ENCODE measurements around the gene SUSD4.
"Not testable (repeated sequence)": the region's sequence is repeated elsewhere in the genome, so short reads cannot be mapped to it uniquely, and the experiment has no call there.

Gene SUSD4

GRCh38 chr1:223285452-223285851, 78.5 kb downstream of the SUSD4 start:
- H3K27ac Mint-ChIP-seq: no peak overlapping the region
- H3K4me3 Mint-ChIP-seq: no peak overlapping the region
- H3K36me3 Mint-ChIP-seq (ENCODE audit: low read depth): no peaks in the 10 kb centered on the region
- peaks cover 11% of the 10 kb centered on the region for H3K9me3 Mint-ChIP-seq
- TF ChIP-seq, protein P1, sequence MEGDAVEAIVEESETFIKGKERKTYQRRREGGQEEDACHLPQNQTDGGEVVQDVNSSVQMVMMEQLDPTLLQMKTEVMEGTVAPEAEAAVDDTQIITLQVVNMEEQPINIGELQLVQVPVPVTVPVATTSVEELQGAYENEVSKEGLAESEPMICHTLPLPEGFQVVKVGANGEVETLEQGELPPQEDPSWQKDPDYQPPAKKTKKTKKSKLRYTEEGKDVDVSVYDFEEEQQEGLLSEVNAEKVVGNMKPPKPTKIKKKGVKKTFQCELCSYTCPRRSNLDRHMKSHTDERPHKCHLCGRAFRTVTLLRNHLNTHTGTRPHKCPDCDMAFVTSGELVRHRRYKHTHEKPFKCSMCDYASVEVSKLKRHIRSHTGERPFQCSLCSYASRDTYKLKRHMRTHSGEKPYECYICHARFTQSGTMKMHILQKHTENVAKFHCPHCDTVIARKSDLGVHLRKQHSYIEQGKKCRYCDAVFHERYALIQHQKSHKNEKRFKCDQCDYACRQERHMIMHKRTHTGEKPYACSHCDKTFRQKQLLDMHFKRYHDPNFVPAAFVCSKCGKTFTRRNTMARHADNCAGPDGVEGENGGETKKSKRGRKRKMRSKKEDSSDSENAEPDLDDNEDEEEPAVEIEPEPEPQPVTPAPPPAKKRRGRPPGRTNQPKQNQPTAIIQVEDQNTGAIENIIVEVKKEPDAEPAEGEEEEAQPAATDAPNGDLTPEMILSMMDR (IDR thresholded peaks at IDR 0.05; ENCODE audit: unreplicated experiment in 3 of 3): no peak
- no peaks in the 10 kb centered on the region for H3K4me1 Mint-ChIP-seq
- peaks cover 5% of the 10 kb centered on the region for H3K27me3 Mint-ChIP-seq (ENCODE audit: low read depth)

DNA sequence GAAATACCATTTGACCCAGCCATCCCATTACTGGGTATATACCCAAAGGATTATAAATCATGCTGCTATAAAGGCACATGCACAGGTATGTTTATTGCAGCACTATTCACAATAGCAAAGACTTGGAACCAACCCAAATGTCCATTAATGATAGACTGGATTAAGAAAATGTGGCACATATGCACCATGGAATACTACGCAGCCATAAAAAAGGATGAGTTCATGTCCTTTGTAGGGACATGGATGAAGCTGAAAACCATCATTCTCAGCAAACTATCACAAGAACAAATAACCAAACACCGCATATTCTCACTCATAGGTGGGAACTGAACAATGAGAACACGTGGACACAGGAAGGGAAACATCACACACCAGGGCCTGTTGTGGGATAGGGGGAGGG, 80.3 kb downstream of the SUSD4 start:
- H3K4me3 Mint-ChIP-seq; H3K27ac Mint-ChIP-seq; H3K4me1 Mint-ChIP-seq; H3K36me3 Mint-ChIP-seq (ENCODE audit: low read depth); H3K27me3 Mint-ChIP-seq (ENCODE audit: low read depth): not testable (repeated sequence)
- peaks cover 23% of the 10 kb centered on the region for H3K9me3 Mint-ChIP-seq

GRCh38 chr1:223278311-223278710, 85.7 kb downstream of the SUSD4 start:
- not testable (repeated sequence) for H3K36me3 Mint-ChIP-seq (ENCODE audit: low read depth); H3K4me3 Mint-ChIP-seq; H3K27ac Mint-ChIP-seq; H3K4me1 Mint-ChIP-seq; H3K27me3 Mint-ChIP-seq (ENCODE audit: low read depth)
- H3K9me3 Mint-ChIP-seq: peaks cover 17% of the 10 kb centered on the region

DNA sequence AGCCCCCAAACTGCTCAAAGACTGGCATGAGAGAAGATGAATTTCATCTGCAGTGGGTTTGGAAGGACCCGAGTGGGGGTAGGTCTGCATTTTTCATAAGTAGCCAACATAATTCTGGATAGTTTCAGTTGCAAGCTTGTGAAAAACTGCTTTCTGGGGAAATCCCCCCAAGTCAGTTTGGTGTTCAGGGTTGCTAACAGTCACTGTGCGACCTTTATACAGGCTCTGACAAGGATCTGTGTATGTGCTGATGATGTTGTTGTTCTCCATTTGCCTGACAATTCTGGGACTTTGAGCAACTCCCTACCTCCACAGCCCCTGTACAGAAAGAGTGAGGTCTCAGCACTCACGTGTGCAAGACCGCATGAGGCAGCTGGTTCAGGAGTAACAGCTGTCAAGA, 87.9 kb downstream of the SUSD4 start:
- H3K27ac Mint-ChIP-seq: no peak overlapping the region
- peaks cover 12% of the 10 kb centered on the region for H3K27me3 Mint-ChIP-seq (ENCODE audit: low read depth)
- peaks cover 15% of the 10 kb centered on the region for H3K9me3 Mint-ChIP-seq
- peaks cover 4% of the 10 kb centered on the region for H3K36me3 Mint-ChIP-seq (ENCODE audit: low read depth)
- no peaks in the 10 kb centered on the region for H3K4me1 Mint-ChIP-seq
- TF ChIP-seq, protein P1 (IDR thresholded peaks at IDR 0.05; ENCODE audit: unreplicated experiment in 3 of 3): no peak
- no peak overlapping the region for H3K4me3 Mint-ChIP-seq

DNA sequence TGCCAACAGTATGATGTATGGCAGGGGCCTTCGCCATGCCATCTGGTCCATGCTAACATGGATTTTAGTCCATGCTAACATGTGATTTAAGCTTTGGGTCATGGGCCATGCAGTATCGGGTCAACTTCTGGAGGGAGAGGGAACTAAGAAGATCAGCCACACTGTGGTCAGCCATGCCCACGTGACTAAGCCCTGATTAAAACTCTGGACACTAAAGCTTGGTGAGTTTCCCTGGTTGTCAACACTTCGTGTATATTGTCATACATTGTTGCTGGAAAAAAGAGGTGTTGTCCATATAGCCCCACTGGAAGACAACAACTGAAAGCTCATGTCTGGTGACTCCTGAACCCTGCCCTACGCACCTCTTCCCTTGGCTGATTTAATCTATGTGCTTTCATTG, 90.5 kb downstream of the SUSD4 start:
- Mint-ChIP-seq H3K36me3 (ENCODE audit: low read depth) (no peaks in the 10 kb centered on the region), H3K4me3 (no peak overlapping the region), H3K27me3 (ENCODE audit: low read depth) (peaks cover 12% of the 10 kb centered on the region), H3K9me3 (no peaks in the 10 kb centered on the region), H3K27ac (no peak overlapping the region), H3K4me1 (no peaks in the 10 kb centered on the region)
- TF ChIP-seq, protein P1 (IDR thresholded peaks at IDR 0.05; ENCODE audit: unreplicated experiment in 3 of 3): no peak

GRCh38 chr1:223271085-223271781, 92.7 kb downstream of the SUSD4 start:
- Mint-ChIP-seq H3K36me3 (ENCODE audit: low read depth) (no peaks in the 10 kb centered on the region), H3K27ac (no peak overlapping the region), H3K9me3 (no peaks in the 10 kb centered on the region), H3K4me3 (no peak overlapping the region), H3K27me3 (ENCODE audit: low read depth) (peaks cover 15% of the 10 kb centered on the region), H3K4me1 (no peaks in the 10 kb centered on the region)
- TF ChIP-seq, protein P1 (IDR thresholded peaks at IDR 0.05; ENCODE audit: unreplicated experiment in 3 of 3): no peak

- Mint-ChIP-seq H3K27ac (no peak overlapping the region), H3K9me3 (no peaks in the 10 kb centered on the region), H3K27me3 (ENCODE audit: low read depth) (peaks cover 14% of the 10 kb centered on the region), H3K4me1 (no peaks in the 10 kb centered on the region), H3K36me3 (ENCODE audit: low read depth) (no peaks in the 10 kb centered on the region), H3K4me3 (no peak overlapping the region)
- TF ChIP-seq, protein P1 (IDR thresholded peaks at IDR 0.05; ENCODE audit: unreplicated experiment in 3 of 3): no peak
These were observed 93.8 kb downstream of the SUSD4 start for GRCh38 chr1:223270155-223270554.
